ENCODE results near the gene TAOK3. TPM values are rescaled to one million over a fixed set of nuclear protein-coding genes. Genes with fewer than 3 reads are reported as not detected.

Gene TAOK3
- total and polyA plus RNA-seq, 4 donors, result 6.7 to 28.6 (median 19.5) TPM

DNA sequence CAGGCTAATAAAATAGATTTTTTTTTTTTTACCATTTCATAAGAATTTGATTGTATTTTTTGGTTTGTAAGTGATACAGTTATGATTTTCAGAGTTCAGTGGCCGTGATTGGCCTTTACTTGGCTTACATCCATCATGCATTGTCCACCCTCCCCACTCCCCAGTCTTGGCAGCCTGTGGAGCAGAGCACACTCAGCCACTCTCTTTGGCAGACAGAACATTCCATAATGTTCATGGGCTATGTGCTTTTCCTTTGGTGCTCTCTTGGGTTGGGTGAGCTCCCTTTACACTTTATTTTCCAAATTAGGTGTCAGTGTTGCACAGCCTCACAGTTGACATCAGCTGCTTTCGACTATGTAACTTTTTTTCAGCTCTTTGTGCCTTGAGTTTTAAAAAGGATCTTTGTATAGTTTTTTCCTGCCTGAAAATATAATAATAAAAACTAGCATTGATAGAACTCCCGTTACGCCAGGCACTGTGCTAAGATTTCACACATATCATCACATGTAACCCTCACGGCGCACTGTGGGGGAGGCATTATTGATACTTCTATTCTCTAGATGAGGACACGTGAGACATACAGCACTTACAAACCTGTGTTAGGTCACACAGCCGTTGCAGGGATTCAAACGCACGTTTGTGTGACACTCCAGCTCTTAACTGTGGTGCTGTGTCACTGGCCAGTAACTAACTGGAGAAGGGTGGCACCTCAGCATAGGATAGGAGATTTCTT, 25.2 kb upstream of the TAOK3 start:
- Histone ChIP-seq H3K4me3 (ENCODE audit: low read depth in 1 of 3, low read length in 3 of 3) (no peak overlapping the region), H3K27me3 (ENCODE audit: control insufficient read depth in 4 of 4, insufficient read depth in 4 of 4, low read length in 3 of 4) (no peaks in the 10 kb centered on the region), H3K9ac (ENCODE audit: low read depth in 1 of 2, low read length in 2 of 2) (no peak overlapping the region), H3K9me3 (ENCODE audit: control insufficient read depth in 4 of 4, low read length in 3 of 4) (no peaks in the 10 kb centered on the region), H3K4me1 (ENCODE audit: control insufficient read depth in 4 of 4, insufficient read depth in 4 of 4, low read length in 3 of 4) (no peaks in the 10 kb centered on the region), H3K36me3 (ENCODE audit: control insufficient read depth in 4 of 4, insufficient read depth in 3 of 4, low read depth in 1 of 4, low read length in 3 of 4) (peaks cover 13 to 63% (median 31%) of the 10 kb centered on the region in 4 donors), H3K27ac (ENCODE audit: low read depth in 1 of 2, low read length in 2 of 2) (no peak overlapping the region)
- WGBS, result 91% methylated on average over 10 of the region's 10 CpGs
- no peak for DNase-seq (ENCODE audit: low spot score)
- TF ChIP-seq RXRA (IDR thresholded peaks at IDR 0.05), result no peak
- TF ChIP-seq GABPA (IDR thresholded peaks at IDR 0.05 in 1 of 2, conservative IDR thresholded peaks at IDR 0.05 in 1 of 2), result no peak
- TF ChIP-seq YY1 (IDR thresholded peaks at IDR 0.05), result no peak
- no peak for TF ChIP-seq SP1 (IDR thresholded peaks at IDR 0.05)
- TF ChIP-seq, protein P1, sequence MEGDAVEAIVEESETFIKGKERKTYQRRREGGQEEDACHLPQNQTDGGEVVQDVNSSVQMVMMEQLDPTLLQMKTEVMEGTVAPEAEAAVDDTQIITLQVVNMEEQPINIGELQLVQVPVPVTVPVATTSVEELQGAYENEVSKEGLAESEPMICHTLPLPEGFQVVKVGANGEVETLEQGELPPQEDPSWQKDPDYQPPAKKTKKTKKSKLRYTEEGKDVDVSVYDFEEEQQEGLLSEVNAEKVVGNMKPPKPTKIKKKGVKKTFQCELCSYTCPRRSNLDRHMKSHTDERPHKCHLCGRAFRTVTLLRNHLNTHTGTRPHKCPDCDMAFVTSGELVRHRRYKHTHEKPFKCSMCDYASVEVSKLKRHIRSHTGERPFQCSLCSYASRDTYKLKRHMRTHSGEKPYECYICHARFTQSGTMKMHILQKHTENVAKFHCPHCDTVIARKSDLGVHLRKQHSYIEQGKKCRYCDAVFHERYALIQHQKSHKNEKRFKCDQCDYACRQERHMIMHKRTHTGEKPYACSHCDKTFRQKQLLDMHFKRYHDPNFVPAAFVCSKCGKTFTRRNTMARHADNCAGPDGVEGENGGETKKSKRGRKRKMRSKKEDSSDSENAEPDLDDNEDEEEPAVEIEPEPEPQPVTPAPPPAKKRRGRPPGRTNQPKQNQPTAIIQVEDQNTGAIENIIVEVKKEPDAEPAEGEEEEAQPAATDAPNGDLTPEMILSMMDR (IDR thresholded peaks at IDR 0.05; ENCODE audit: low read depth, low read length, missing input control), result no peak
- TF ChIP-seq HNF4A (conservative IDR thresholded peaks at IDR 0.05), result no peak
- no peak for TF ChIP-seq NR2F2 (IDR thresholded peaks at IDR 0.05)
- TF ChIP-seq, protein P2, sequence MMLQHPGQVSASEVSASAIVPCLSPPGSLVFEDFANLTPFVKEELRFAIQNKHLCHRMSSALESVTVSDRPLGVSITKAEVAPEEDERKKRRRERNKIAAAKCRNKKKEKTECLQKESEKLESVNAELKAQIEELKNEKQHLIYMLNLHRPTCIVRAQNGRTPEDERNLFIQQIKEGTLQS (IDR thresholded peaks at IDR 0.05), result no peak
- TF ChIP-seq, protein P3, sequence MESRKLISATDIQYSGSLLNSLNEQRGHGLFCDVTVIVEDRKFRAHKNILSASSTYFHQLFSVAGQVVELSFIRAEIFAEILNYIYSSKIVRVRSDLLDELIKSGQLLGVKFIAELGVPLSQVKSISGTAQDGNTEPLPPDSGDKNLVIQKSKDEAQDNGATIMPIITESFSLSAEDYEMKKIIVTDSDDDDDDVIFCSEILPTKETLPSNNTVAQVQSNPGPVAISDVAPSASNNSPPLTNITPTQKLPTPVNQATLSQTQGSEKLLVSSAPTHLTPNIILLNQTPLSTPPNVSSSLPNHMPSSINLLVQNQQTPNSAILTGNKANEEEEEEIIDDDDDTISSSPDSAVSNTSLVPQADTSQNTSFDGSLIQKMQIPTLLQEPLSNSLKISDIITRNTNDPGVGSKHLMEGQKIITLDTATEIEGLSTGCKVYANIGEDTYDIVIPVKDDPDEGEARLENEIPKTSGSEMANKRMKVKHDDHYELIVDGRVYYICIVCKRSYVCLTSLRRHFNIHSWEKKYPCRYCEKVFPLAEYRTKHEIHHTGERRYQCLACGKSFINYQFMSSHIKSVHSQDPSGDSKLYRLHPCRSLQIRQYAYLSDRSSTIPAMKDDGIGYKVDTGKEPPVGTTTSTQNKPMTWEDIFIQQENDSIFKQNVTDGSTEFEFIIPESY (IDR thresholded peaks at IDR 0.05), result no peak

DNA sequence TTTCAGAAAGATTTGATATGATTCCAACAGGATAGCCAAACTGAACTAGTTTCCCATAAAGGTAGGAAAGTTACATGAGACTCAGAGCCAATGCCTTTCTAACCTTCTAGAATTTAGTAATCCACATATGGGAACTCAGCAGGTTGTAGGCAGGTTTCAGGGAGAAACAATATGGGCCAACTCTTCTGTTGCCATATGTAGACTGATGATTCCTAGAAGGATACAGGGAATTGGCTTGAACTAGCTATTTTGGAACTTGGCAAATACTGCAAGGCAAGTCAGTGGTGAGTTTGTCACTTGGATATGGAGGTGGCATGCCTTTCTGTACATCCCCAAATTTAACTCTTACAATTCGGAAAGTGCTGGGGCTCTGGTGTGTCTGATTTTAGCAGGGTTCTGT, 19.1 kb upstream of the TAOK3 start:
- Histone ChIP-seq H3K4me1 (ENCODE audit: control insufficient read depth in 4 of 4, insufficient read depth in 4 of 4, low read length in 3 of 4) (no peaks in the 10 kb centered on the region), H3K36me3 (ENCODE audit: control insufficient read depth in 4 of 4, insufficient read depth in 3 of 4, low read depth in 1 of 4, low read length in 3 of 4) (peaks cover 10 to 73% (median 45%) of the 10 kb centered on the region in 4 donors), H3K4me3 (ENCODE audit: low read depth in 1 of 3, low read length in 3 of 3) (no peak overlapping the region), H3K27me3 (ENCODE audit: control insufficient read depth in 4 of 4, insufficient read depth in 4 of 4, low read length in 3 of 4) (no peaks in the 10 kb centered on the region), H3K9me3 (ENCODE audit: control insufficient read depth in 4 of 4, low read length in 3 of 4) (no peaks in the 10 kb centered on the region), H3K9ac (ENCODE audit: low read depth in 1 of 2, low read length in 2 of 2) (no peak overlapping the region), H3K27ac (ENCODE audit: low read depth in 1 of 2, low read length in 2 of 2) (no peak overlapping the region)
- 95% methylated on average over 1 of the region's 1 CpG for WGBS
- TF ChIP-seq, protein P3 (IDR thresholded peaks at IDR 0.05), result no peak
- TF ChIP-seq NR2F2 (IDR thresholded peaks at IDR 0.05) (no peak), JUND (IDR thresholded peaks at IDR 0.05) (no peak), YY1 (IDR thresholded peaks at IDR 0.05) (no peak), RAD21 (IDR thresholded peaks at IDR 0.05) (no peak)
- no peak for DNase-seq (ENCODE audit: low spot score)
